Endothelial cell of umbilical vein (primary cell): ENCODE data around the gene ZNF213. TPM values are rescaled to one million over a fixed set of nuclear protein-coding genes. Genes with fewer than 3 reads are reported as not detected.

ENCODE experiments used
- BruUV-seq: library from RNA; stranded (reverse); fragments of 400-500 nt; replicated peaks from 2 replicates; lab custom pipeline; 2021; lab: Mats Ljungman, UMichigan
- CTCF ChIA-PET: fragments of 300-600, 350-600 bp; sonication (Branson Sonifier 250); formaldehyde crosslinking; loops from one replicate; lab custom pipeline; 2021; ENCODE audit warnings: antibody characterized with exemption, inconsistent platforms; lab: Charles Lee
- POLR2A ChIA-PET: fragments of 300-600, 350-600 bp; sonication (Branson Sonifier 250); formaldehyde crosslinking; loops from one replicate; lab custom pipeline; 2021; ENCODE audit warnings: antibody characterized with exemption, inconsistent platforms; lab: Charles Lee
- DNase-seq: peaks from one replicate; pipeline ENCODE4 v3.0.0-alpha.2; 2011; ENCODE audit warnings: low read depth, low spot score
- FAIRE-seq: peaks from 2 replicates; lab custom pipeline; 2011; peaks lifted over from hg19 to GRCh38; lab: Jason Lieb, UNC
- H2AFZ ChIP-seq: 2 replicates; pipeline ENCODE4 v1.6.0; 2012; ENCODE audit warnings: low read depth, low read length, control low read depth, inconsistent platforms
- H3K27ac ChIP-seq: 2 replicates; pipeline ENCODE4 v1.5.1; 2011; ENCODE audit warnings: low read depth, mild to moderate bottlenecking, control low read depth, low read length, moderate library complexity; ENCODE audit not compliant: insufficient read depth
- H3K27me3 ChIP-seq, 2 experiments: 2 replicates each; pipeline versions ENCODE4 v1.6.0 to v1.6.1; 2011; ENCODE audit warnings: low read length in 2 of 2, mixed read lengths in 1 of 2; ENCODE audit not compliant: control insufficient read depth in 2 of 2, insufficient read depth in 2 of 2
- H3K36me3 ChIP-seq, 2 experiments: 2 replicates in 1 of 2; 3 replicates in 1 of 2; pipeline ENCODE4 v1.5.1; 2011; ENCODE audit warnings: low read length in 2 of 2, mild to moderate bottlenecking in 1 of 2, moderate library complexity in 1 of 2; ENCODE audit not compliant: control insufficient read depth in 2 of 2, insufficient read depth in 2 of 2; ENCODE audit errors: extremely low read depth in 1 of 2
- H3K4me1 ChIP-seq: 3 replicates; pipeline ENCODE4 v1.5.1; 2011; ENCODE audit warnings: mild to moderate bottlenecking, low read length; ENCODE audit not compliant: control insufficient read depth, insufficient read depth; ENCODE audit errors: extremely low read depth
- H3K4me2 ChIP-seq: 2 replicates; pipeline ENCODE4 v1.6.1; 2011; ENCODE audit warnings: low read length, control low read depth, mixed read lengths; ENCODE audit not compliant: insufficient read depth
- H3K4me3 ChIP-seq, 3 experiments: fragments of 200-600 bp in 1 of 3; sonication (generic), shearing (Covaris generic) in 1 of 3; replicated peaks in 1 of 3; 2 replicates each; pipeline ENCODE4 v1.5.1; 2011 to 2016; ENCODE audit warnings: control low read depth in 3 of 3, low read length in 3 of 3, mild to moderate bottlenecking in 2 of 3, inconsistent platforms in 1 of 3, low read depth in 1 of 3, moderate library complexity in 1 of 3; ENCODE audit not compliant: insufficient read depth in 1 of 3
- H3K79me2 ChIP-seq: 2 replicates; pipeline ENCODE4 v1.6.0; 2012; ENCODE audit warnings: low read length, inconsistent platforms; ENCODE audit not compliant: control insufficient read depth, insufficient read depth
- H3K9ac ChIP-seq: replicated peaks from 2 replicates; pipeline ENCODE3; 2011; ENCODE audit warnings: low read length, control low read depth; ENCODE audit not compliant: insufficient read depth; ENCODE audit errors: extremely low read depth
- H3K9me1 ChIP-seq: replicated peaks from 3 replicates; pipeline ENCODE4 v1.6.0; 2011; ENCODE audit warnings: mild to moderate bottlenecking, low read length; ENCODE audit not compliant: control insufficient read depth, insufficient read depth; ENCODE audit errors: extremely low read depth
- H3K9me3 ChIP-seq: replicated peaks from 2 replicates; pipeline ENCODE4 v1.5.1; 2012; ENCODE audit warnings: low read length, inconsistent platforms; ENCODE audit not compliant: control insufficient read depth, insufficient read depth
- H4K20me1 ChIP-seq: replicated peaks from 2 replicates; pipeline ENCODE3; 2011; ENCODE audit warnings: mild to moderate bottlenecking, low read length; ENCODE audit not compliant: control insufficient read depth, insufficient read depth; ENCODE audit errors: extremely low read depth
- EZH2 ChIP-seq: IDR thresholded peaks from 2 replicates; pipeline ENCODE4 v1.6.1; 2012; ENCODE audit warnings: borderline replicate concordance, low read depth, mild to moderate bottlenecking, moderate library complexity, low read length, inconsistent platforms; ENCODE audit not compliant: severe bottlenecking
- FOS ChIP-seq: IDR thresholded peaks from 2 replicates; pipeline ENCODE4 v1.6.1; 2011; ENCODE audit warnings: mild to moderate bottlenecking, low read length, moderate library complexity, borderline replicate concordance; ENCODE audit not compliant: insufficient read depth
- GATA2 ChIP-seq: IDR thresholded peaks from 2 replicates; pipeline ENCODE4 v1.7.0; 2011; ENCODE audit warnings: low read depth, mild to moderate bottlenecking, moderate library complexity, mixed read lengths, low read length; ENCODE audit not compliant: insufficient read length, insufficient read depth
- JUN ChIP-seq: IDR thresholded peaks from 2 replicates; pipeline ENCODE4 v1.6.1; 2011; ENCODE audit warnings: borderline replicate concordance, low read depth; ENCODE audit not compliant: insufficient read length, insufficient read depth
- MYC ChIP-seq: IDR thresholded peaks from one replicate; pipeline ENCODE4 v1.6.1; 2011; ENCODE audit warnings: mild to moderate bottlenecking, low read depth, low read length
- POLR2A ChIP-seq: IDR thresholded peaks from 2 replicates; pipeline ENCODE4 v1.6.1; 2012; ENCODE audit warnings: low read depth, mild to moderate bottlenecking, control low read depth, low read length
- POLR2AphosphoS5 ChIP-seq: IDR thresholded peaks from 2 replicates; pipeline ENCODE4 v1.6.1; 2012; ENCODE audit warnings: low read depth, mild to moderate bottlenecking, control low read depth, low read length, moderate library complexity; ENCODE audit not compliant: insufficient read depth
- dilution Hi-C: fragments of 300-500 bp; cut with MboI; formaldehyde crosslinking; loops from one replicate; pipeline ENCODE4 v1.15.0; 2019; ENCODE audit warnings: low sequenced_read_pairs; ENCODE audit not compliant: extremely low pct_ligation_motif_present
- intact Hi-C: fragments of 100-400 bp; cut with micrococcal nuclease; formaldehyde crosslinking; loops from one replicate; pipeline ENCODE4 v1.10.0; 2022
- polyA plus RNA-seq, 4 experiments: library from polyadenylated mRNA; depleted of rRNA in 3 of 4; stranded (reverse) in 3 of 4; unstranded in 1 of 4; fragments of >200 nt; gene quantifications; 2 replicates each; pipeline versions ENCODE4 v1.2.1 to v1.2.3, GENCODE V29; 2011 to 2012; ENCODE audit warnings: missing spikeins in 1 of 4
- total RNA-seq: library from RNA; stranded (reverse); gene quantifications from 2 replicates; pipeline ENCODE4 v1.2.3, GENCODE V29; 2021
- TF ChIP-seq, protein P1 (sequence below), 2 donors: IDR thresholded peaks; 1 replicate in 1 of 2; 2 replicates in 1 of 2; pipeline ENCODE4 v1.5.1; 2011; ENCODE audit warnings: low read length in 2 of 2, mild to moderate bottlenecking in 2 of 2, moderate library complexity in 2 of 2, control low read depth in 1 of 2, inconsistent platforms in 1 of 2, low read depth in 1 of 2; ENCODE audit not compliant: insufficient read depth in 1 of 2; ENCODE audit errors: extremely low read depth in 1 of 2
- TF ChIP-seq, protein P2 (sequence below): IDR thresholded peaks from 2 replicates; pipeline ENCODE4 v1.6.1; 2011; ENCODE audit not compliant: insufficient read depth, insufficient read length

The ZNF213 gene
- total and polyA plus RNA-seq, 2 donors (not counting 3 experiments of a cell fraction or from before 2014, with no cell fraction given), result 2.0 to 9.8 TPM

DNA sequence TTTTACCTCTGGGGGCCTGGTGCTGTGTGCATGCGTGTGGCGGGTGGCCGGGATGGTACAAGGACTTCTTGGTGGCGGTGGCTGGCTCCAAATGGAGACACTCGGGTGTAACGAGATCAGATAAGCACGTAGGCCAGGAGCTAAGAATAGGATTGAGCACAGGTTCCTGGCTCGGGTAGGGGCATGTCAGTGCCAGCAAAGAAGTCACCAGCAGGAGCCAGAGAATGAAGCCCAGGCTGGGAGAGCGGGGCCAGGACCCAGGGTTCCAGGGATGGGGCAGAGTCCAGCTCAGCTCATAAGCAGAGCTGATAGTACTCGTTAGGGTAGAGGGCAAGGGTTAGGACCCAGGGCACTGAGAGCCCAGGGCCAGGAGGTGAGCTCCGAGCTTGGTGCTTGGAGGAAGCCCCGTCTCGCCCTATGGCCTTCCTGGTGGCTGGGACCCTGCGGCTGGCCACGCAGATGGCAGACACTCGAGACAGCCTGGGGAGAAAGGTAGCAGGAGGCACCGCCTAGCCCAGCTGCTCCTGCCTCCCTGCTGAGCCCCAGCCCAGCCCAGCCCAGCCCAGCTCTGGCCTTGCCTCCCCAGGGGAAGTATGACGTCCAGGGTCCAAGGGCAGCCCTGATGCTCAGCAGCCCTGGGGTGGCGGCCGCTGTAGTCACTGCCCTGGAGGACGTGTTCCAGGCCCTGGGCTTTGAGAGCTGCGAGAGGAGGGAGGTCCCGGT, 8.9 kb downstream of the ZNF213 start:
- dilution Hi-C loops, result no loop called here
- Histone ChIP-seq H3K27ac (no peak overlapping the region), H3K27me3 (no peaks in the 10 kb centered on the region), H3K9me3 (no peaks in the 10 kb centered on the region), H4K20me1 (no peaks in the 10 kb centered on the region), H2AFZ (no peak overlapping the region), H3K36me3 (peaks cover 0 to 8% of the 10 kb centered on the region in 2 experiments), H3K9ac (no peak overlapping the region), H3K4me3 (no peak overlapping the region), H3K4me2 (no peak overlapping the region), H3K9me1 (no peaks in the 10 kb centered on the region), H3K4me1 (no peaks in the 10 kb centered on the region), H3K79me2 (no peaks in the 10 kb centered on the region)
- DNase-seq (no peak), FAIRE-seq (no peak)
- BruUV-seq, result no TSS peak
- TF ChIP-seq, protein P1, sequence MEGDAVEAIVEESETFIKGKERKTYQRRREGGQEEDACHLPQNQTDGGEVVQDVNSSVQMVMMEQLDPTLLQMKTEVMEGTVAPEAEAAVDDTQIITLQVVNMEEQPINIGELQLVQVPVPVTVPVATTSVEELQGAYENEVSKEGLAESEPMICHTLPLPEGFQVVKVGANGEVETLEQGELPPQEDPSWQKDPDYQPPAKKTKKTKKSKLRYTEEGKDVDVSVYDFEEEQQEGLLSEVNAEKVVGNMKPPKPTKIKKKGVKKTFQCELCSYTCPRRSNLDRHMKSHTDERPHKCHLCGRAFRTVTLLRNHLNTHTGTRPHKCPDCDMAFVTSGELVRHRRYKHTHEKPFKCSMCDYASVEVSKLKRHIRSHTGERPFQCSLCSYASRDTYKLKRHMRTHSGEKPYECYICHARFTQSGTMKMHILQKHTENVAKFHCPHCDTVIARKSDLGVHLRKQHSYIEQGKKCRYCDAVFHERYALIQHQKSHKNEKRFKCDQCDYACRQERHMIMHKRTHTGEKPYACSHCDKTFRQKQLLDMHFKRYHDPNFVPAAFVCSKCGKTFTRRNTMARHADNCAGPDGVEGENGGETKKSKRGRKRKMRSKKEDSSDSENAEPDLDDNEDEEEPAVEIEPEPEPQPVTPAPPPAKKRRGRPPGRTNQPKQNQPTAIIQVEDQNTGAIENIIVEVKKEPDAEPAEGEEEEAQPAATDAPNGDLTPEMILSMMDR (IDR thresholded peaks at IDR 0.05; ENCODE audit: extremely low read depth in 1 of 2, insufficient read depth in 1 of 2, low read depth in 1 of 2, low read length in 2 of 2), result no peak
- TF ChIP-seq, protein P2, sequence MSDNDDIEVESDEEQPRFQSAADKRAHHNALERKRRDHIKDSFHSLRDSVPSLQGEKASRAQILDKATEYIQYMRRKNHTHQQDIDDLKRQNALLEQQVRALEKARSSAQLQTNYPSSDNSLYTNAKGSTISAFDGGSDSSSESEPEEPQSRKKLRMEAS, result no peak
- TF ChIP-seq POLR2A, result no peak
- TF ChIP-seq EZH2, result no peak
- TF ChIP-seq POLR2AphosphoS5, result no peak
- no peak for TF ChIP-seq GATA2
- TF ChIP-seq FOS, result no peak
- TF ChIP-seq MYC, result no peak
- no peak for TF ChIP-seq JUN
- CTCF ChIA-PET, result interaction anchor here (1.2 to 8.7 kb wide), 3 partner anchors 11 to 112 kb away, joined by 3 to 54 read pairs (median 3); no protein-coding TSS in a partner anchor
- POLR2A ChIA-PET, result interaction anchor here (0.6 to 1.6 kb wide), 2 partner anchors 9 to 140 kb away, joined by 3 to 5 read pairs; partner anchors contain the start of gene ZNF213
- intact Hi-C loops, result no loop called here
